CD4-positive, alpha-beta T cell treated with Interleukin-15 for 4 hours (primary cell): ENCODE results near the gene TNFRSF13B.
"Not testable (repeated sequence)": the region's sequence is repeated elsewhere in the genome, so short reads cannot be mapped to it uniquely, and the experiment has no call there.

ENCODE experiments used
- DNase-seq: peaks from one replicate; pipeline ENCODE4 v3.0.0-alpha.2; 2020; ENCODE audit warnings: low spot score

The TNFRSF13B gene

GRCh38 chr17:16909472-16910246, 62.3 kb downstream of the TNFRSF13B start:
- DNase-seq = no peak

GRCh38 chr17:16908273-16908672, 63.6 kb downstream of the TNFRSF13B start:
- DNase-seq = no peak

GRCh38 chr17:16906680-16907079, 65.2 kb downstream of the TNFRSF13B start:
- DNase-seq = no peak

GRCh38 chr17:16905593-16906191, 66.2 kb downstream of the TNFRSF13B start:
- no peak for DNase-seq

- not testable (repeated sequence) for DNase-seq
Observed at GRCh38 chr17:16903070-16903469, 68.8 kb downstream of the TNFRSF13B start.

- DNase-seq = no peak
Observed at GRCh38 chr17:16900288-16900882, 71.5 kb downstream of the TNFRSF13B start.

- not testable (repeated sequence) for DNase-seq
Observed at GRCh38 chr17:16897211-16897896, 74.6 kb downstream of the TNFRSF13B start.

GRCh38 chr17:16896235-16896634, 75.7 kb downstream of the TNFRSF13B start:
- not testable (repeated sequence) for DNase-seq

- not testable (repeated sequence) for DNase-seq
Observed at GRCh38 chr17:16893527-16893926, 78.4 kb downstream of the TNFRSF13B start.

GRCh38 chr17:16892876-16893454, 79.0 kb downstream of the TNFRSF13B start:
- DNase-seq = not testable (repeated sequence)

- no peak for DNase-seq
Observed at GRCh38 chr17:16889088-16889465, 82.8 kb downstream of the TNFRSF13B start.
